GM06990 (cell line): ENCODE measurements around the gene SYT7.

Experiments used
- DNase-seq: peaks from one replicate; pipeline ENCODE4 v3.0.0-alpha.2; 2011; ENCODE audit not compliant: insufficient read length; ENCODE audit errors: extremely low read depth
- H3K27me3 ChIP-seq: replicated peaks from 2 replicates; pipeline ENCODE4 v1.6.0; 2011; ENCODE audit warnings: low read length; ENCODE audit not compliant: control insufficient read depth, insufficient read depth
- H3K36me3 ChIP-seq: 2 replicates; pipeline ENCODE4 v1.5.1; 2011; ENCODE audit warnings: low read length; ENCODE audit not compliant: control insufficient read depth, insufficient read depth
- H3K4me3 ChIP-seq: replicated peaks from 2 replicates; pipeline ENCODE4 v1.5.1; 2011; ENCODE audit warnings: low read depth, mild to moderate bottlenecking, control low read depth, low read length
- TF ChIP-seq, protein P1 (sequence below): IDR thresholded peaks from 2 replicates; pipeline ENCODE4 v1.5.1; 2011; ENCODE audit warnings: low read length, control low read depth, mild to moderate bottlenecking, inconsistent platforms; ENCODE audit not compliant: insufficient read depth, poor library complexity, severe bottlenecking

SYT7 gene

DNA sequence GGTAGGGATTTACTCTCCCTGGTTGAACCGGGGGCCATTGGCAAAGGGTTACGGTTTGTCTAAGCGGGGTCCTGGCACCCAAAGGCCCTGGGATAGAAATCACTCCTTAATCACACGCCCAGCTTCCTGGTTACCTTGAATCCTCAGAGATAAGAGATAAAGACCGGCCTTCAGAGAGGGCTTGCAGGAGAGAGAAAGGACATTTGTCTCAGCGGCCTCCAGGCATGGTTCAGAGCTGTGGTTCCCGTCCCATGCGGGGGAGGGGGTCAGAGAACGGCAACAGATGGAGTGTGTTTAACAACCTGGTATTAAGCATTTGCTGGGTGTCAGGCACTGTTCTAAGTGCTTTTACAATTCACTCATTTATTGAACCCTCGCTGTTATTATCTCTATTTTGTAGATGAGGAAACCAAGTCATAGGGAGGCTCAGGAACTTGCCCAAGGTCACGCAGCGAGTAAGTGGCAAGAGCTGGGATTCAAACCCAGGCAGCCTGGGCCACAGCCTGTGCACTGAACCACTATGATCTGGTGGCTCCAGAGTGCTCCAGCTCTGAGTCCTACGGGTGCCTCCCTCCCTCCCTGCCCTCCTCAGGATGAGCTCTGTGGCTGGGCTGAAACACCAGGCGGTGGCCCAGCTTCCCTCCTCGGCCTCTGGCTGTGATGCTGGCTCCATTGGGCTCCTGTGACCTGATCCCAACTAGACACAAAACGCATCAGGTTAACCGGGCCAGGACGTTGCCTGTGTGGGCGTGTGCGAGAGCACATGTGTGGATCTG is 53.7 kb downstream of the SYT7 start:
- DNase-seq = no peak
- H3K27me3 ChIP-seq = no peaks in the 10 kb centered on the region; the same call in none of the 2 replicates
- H3K36me3 ChIP-seq = no peaks in the 10 kb centered on the region
- H3K4me3 ChIP-seq = no peak overlapping the region
- TF ChIP-seq, protein P1, sequence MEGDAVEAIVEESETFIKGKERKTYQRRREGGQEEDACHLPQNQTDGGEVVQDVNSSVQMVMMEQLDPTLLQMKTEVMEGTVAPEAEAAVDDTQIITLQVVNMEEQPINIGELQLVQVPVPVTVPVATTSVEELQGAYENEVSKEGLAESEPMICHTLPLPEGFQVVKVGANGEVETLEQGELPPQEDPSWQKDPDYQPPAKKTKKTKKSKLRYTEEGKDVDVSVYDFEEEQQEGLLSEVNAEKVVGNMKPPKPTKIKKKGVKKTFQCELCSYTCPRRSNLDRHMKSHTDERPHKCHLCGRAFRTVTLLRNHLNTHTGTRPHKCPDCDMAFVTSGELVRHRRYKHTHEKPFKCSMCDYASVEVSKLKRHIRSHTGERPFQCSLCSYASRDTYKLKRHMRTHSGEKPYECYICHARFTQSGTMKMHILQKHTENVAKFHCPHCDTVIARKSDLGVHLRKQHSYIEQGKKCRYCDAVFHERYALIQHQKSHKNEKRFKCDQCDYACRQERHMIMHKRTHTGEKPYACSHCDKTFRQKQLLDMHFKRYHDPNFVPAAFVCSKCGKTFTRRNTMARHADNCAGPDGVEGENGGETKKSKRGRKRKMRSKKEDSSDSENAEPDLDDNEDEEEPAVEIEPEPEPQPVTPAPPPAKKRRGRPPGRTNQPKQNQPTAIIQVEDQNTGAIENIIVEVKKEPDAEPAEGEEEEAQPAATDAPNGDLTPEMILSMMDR = no peak

DNA sequence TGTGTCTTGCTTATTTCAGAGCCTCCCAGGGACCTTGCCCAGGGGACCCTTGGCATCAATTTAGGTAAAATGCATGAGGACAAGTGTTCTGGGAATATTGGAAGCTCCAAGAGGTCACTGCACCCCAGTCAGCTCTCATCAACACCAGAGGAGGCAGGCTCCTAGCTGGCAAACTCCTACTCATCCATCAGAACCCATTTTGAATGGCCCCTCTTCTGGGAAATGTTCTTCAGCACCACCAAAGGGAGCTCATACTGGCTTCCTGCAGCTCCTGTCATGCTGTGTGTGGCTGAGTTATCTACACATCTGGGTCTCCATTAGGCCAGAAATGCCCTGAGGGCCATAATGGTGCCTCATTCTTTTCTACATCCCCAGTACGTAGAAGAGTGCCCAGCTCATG is 54.6 kb downstream of the SYT7 start:
- Histone ChIP-seq H3K27me3 (no peaks in the 10 kb centered on the region; the same call in none of the 2 replicates), H3K4me3 (no peak overlapping the region), H3K36me3 (no peaks in the 10 kb centered on the region)
- no peak for DNase-seq
- TF ChIP-seq, protein P1 = no peak

GRCh38 chr11:61524963-61525587 is 55.8 kb downstream of the SYT7 start:
- Histone ChIP-seq H3K27me3 (no peaks in the 10 kb centered on the region; the same call in none of the 2 replicates), H3K4me3 (no peak overlapping the region), H3K36me3 (no peaks in the 10 kb centered on the region)
- TF ChIP-seq, protein P1 = no peak
- DNase-seq = no peak

- TF ChIP-seq, protein P1 = no peak
- H3K36me3 ChIP-seq = no peaks in the 10 kb centered on the region
- no peaks in the 10 kb centered on the region; the same call in none of the 2 replicates for H3K27me3 ChIP-seq
- no peak for DNase-seq
- H3K4me3 ChIP-seq = no peak overlapping the region
Measured at GRCh38 chr11:61524446-61524845, 56.4 kb downstream of the SYT7 start.

DNA sequence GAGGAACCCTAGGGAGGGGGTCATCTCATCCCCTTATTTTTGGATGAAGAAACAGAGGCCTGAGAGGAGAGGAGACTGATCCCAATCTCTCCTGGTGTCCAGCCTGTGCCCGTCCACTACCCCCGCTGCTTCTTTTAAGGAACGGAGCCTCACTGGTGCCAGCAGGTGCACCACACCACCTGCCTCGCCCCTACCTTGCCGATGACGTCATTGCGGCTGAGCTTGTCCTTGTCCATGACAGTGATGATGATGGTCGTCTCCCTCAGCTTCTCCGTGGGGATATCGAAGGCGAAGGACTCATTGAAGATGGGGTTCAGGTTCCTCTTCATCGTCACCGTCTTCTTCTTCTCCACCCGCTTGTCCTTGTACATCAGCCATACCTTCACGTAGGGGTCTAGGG is 58.0 kb downstream of the SYT7 start:
- Histone ChIP-seq H3K4me3 (no peak overlapping the region), H3K36me3 (no peaks in the 10 kb centered on the region), H3K27me3 (no peaks in the 10 kb centered on the region; the same call in none of the 2 replicates)
- DNase-seq = no peak
- TF ChIP-seq, protein P1 = no peak
